ENCODE measurements around the gene PACRG. TPM values are rescaled to one million over a fixed set of nuclear protein-coding genes. Genes with fewer than 3 reads are reported as not detected.

PACRG gene
- total and polyA plus RNA-seq, 2 of the 13 experiments (the other 11 are each of a cell fraction or from before 2014, with no cell fraction given) = 0.13 TPM; not detected in 1

DNA sequence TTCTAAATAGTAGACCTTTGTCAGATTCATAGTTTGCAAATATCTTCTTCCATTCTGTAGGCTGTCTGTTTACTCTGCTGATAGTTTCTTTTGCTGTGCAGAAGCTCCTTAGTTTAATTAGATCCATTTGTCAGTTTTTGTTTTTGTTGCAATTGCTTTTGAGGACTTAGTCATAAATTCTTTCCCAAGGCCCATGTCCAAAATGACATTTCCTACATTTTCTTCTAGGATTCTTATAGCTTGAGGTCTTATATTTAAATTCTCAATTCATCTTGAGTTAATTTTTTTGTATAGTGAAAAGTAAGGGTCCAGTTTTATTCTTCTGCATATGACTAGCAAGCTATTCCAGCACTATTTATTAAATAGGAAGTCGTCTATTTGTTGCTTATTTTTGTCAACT lies 287.0 kb downstream of the PACRG start:
- TF ChIP-seq ATM (IDR thresholded peaks at IDR 0.05; ENCODE audit: borderline replicate concordance) = no peak
- no peak for TF ChIP-seq KMT2A (CRISPR knock-in tag; IDR thresholded peaks at IDR 0.05)
- TF ChIP-seq, protein P1, sequence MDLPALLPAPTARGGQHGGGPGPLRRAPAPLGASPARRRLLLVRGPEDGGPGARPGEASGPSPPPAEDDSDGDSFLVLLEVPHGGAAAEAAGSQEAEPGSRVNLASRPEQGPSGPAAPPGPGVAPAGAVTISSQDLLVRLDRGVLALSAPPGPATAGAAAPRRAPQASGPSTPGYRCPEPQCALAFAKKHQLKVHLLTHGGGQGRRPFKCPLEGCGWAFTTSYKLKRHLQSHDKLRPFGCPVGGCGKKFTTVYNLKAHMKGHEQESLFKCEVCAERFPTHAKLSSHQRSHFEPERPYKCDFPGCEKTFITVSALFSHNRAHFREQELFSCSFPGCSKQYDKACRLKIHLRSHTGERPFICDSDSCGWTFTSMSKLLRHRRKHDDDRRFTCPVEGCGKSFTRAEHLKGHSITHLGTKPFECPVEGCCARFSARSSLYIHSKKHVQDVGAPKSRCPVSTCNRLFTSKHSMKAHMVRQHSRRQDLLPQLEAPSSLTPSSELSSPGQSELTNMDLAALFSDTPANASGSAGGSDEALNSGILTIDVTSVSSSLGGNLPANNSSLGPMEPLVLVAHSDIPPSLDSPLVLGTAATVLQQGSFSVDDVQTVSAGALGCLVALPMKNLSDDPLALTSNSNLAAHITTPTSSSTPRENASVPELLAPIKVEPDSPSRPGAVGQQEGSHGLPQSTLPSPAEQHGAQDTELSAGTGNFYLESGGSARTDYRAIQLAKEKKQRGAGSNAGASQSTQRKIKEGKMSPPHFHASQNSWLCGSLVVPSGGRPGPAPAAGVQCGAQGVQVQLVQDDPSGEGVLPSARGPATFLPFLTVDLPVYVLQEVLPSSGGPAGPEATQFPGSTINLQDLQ (CRISPR knock-in tag; IDR thresholded peaks at IDR 0.05) = no peak
- no peak for TF ChIP-seq POLR2AphosphoS2 (IDR thresholded peaks at IDR 0.05; ENCODE audit: low read depth, low read length)
- TF ChIP-seq NR3C1 (CRISPR knock-in tag; IDR thresholded peaks at IDR 0.05) = no peak
- TF ChIP-seq U2AF2 (IDR thresholded peaks at IDR 0.05; ENCODE audit: low read depth, low read length) = no peak
- no peak for TF ChIP-seq SIX1 (CRISPR knock-in tag; IDR thresholded peaks at IDR 0.05; ENCODE audit: borderline replicate concordance)
- TF ChIP-seq FOXM1 (CRISPR knock-in tag; IDR thresholded peaks at IDR 0.05) = no peak
- TF ChIP-seq POLR2A (IDR thresholded peaks at IDR 0.05; ENCODE audit: insufficient read depth in 1 of 2, low read depth in 2 of 2, low read length in 2 of 2) = no peak
- TF ChIP-seq, protein P2, sequence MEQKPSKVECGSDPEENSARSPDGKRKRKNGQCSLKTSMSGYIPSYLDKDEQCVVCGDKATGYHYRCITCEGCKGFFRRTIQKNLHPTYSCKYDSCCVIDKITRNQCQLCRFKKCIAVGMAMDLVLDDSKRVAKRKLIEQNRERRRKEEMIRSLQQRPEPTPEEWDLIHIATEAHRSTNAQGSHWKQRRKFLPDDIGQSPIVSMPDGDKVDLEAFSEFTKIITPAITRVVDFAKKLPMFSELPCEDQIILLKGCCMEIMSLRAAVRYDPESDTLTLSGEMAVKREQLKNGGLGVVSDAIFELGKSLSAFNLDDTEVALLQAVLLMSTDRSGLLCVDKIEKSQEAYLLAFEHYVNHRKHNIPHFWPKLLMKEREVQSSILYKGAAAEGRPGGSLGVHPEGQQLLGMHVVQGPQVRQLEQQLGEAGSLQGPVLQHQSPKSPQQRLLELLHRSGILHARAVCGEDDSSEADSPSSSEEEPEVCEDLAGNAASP (CRISPR knock-in tag; IDR thresholded peaks at IDR 0.05; ENCODE audit: borderline replicate concordance) = no peak
- TF ChIP-seq PITX1 (CRISPR knock-in tag; IDR thresholded peaks at IDR 0.05) = no peak
- TF ChIP-seq, protein P3, sequence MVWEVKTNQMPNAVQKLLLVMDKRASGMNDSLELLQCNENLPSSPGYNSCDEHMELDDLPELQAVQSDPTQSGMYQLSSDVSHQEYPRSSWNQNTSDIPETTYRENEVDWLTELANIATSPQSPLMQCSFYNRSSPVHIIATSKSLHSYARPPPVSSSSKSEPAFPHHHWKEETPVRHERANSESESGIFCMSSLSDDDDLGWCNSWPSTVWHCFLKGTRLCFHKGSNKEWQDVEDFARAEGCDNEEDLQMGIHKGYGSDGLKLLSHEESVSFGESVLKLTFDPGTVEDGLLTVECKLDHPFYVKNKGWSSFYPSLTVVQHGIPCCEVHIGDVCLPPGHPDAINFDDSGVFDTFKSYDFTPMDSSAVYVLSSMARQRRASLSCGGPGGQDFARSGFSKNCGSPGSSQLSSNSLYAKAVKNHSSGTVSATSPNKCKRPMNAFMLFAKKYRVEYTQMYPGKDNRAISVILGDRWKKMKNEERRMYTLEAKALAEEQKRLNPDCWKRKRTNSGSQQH (CRISPR knock-in tag; IDR thresholded peaks at IDR 0.05; ENCODE audit: low read depth) = no peak
- TF ChIP-seq ZBTB1 (CRISPR knock-in tag; IDR thresholded peaks at IDR 0.05; ENCODE audit: borderline replicate concordance) = no peak
- no TSS peak for BruUV-seq (replicated peaks)
- 4% methylated on average over 1 of the region's 1 CpG for WGBS (ENCODE audit: low lambda C conversion rate)
- no peak for DNase-seq (ENCODE audit: low spot score)
- Histone ChIP-seq H3K9me3 (ENCODE audit: low read length) (no peaks in the 10 kb centered on the region), H3K79me2 (ENCODE audit: insufficient read depth, low read length) (no peaks in the 10 kb centered on the region), H2AFZ (ENCODE audit: low read length) (no peak overlapping the region), H3K4me1 (ENCODE audit: insufficient read depth, low read length) (no peaks in the 10 kb centered on the region), H4K20me1 (ENCODE audit: insufficient read depth, low read length) (no peaks in the 10 kb centered on the region), H3K4me3 (replicated peaks in 1 of 3; ENCODE audit: insufficient read depth in 1 of 3, low read depth in 2 of 3, low read length in 3 of 3) (no peak overlapping the region), H3K27ac (ENCODE audit: extremely low read length, insufficient read depth, low read length) (no peak overlapping the region), H3K4me2 (ENCODE audit: low read depth, low read length) (no peak overlapping the region), H3K9ac (ENCODE audit: insufficient read depth, low read depth, low read length) (no peak overlapping the region), H3K27me3 (ENCODE audit: control insufficient read depth in 1 of 2, insufficient read depth in 2 of 2, low read length in 2 of 2) (no peaks in the 10 kb centered on the region), H3K36me3 (replicated peaks in 1 of 2; ENCODE audit: control insufficient read depth in 1 of 2, insufficient read depth in 2 of 2, low read length in 2 of 2) (no peaks in the 10 kb centered on the region)
- CTCF ChIA-PET (ENCODE audit: low intra/inter-chr PET ratio, low total read pairs) = no interaction called here
- in situ Hi-C loops (cut with HindIII; ENCODE audit: extremely low pct_ligation_motif_present, low pct_unique_long_range_greater_than_20kb) = no loop called here
- no peak for ATAC-seq
- no peak for FAIRE-seq
- POLR2A ChIA-PET = no interaction called here
- intact Hi-C loops (cut with micrococcal nuclease; ENCODE audit: unreplicated experiment) = no loop called here
